Regular cardiac myocyte (primary cell): ENCODE results near the gene KRTAP9-6. TPM values are rescaled to one million over a fixed set of nuclear protein-coding genes. Genes with fewer than 3 reads are reported as not detected.

Experiments used
- total RNA-seq: library from RNA; depleted of rRNA; stranded (reverse); fragments of >200 nt; gene quantifications from 2 replicates; pipeline ENCODE4 v1.2.3, GENCODE V29; 2014

KRTAP9-6 gene
- total RNA-seq: not detected in 2 replicates

GRCh38 chr17:41265078-41265477 lies at the start of gene KRTAP9-6:
KRTAP9-6 (plus strand) TSS chr17:41265378; CDS start chr17:41265378, 0 bp downstream.

GRCh38 chr17:41226598-41227095 lies 38.5 kb upstream of the KRTAP9-6 start, which contains the start of gene KRTAP9-2:
KRTAP9-2 (plus strand) TSS chr17:41226648; CDS start chr17:41226655, 7 bp downstream.

DNA sequence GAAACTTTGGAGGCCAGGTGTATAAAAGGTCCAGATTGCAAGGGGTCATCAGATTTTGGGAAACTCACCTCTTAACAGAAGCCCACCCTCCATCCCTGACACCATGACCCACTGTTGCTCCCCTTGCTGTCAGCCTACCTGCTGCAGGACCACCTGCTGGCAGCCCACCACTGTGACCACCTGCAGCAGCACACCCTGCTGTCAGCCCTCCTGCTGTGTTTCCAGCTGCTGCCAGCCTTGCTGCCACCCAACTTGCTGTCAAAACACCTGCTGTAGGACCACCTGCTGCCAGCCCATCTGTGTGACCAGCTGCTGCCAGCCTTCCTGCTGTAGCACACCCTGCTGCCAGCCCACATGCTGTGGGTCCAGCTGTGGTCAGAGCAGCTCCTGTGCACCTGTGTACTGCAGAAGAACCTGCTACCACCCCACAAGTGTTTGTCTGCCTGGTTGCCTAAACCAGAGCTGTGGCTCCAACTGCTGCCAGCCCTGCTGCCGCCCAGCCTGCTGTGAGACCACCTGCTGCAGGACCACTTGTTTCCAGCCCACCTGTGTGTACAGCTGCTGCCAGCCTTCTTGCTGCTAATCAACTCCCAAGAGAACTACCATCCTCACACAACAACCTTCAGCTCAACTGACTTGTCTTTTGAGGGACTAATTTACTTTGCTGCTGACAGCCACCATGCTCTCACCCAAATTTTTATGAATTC lies 32.6 kb upstream of the KRTAP9-6 start, which contains the start of gene KRTAP9-3:
Gene KRTAP9-3, plus strand, starts transcription at position 51 of the 707 bp plus-strand sequence. Its CDS starts 53 bp downstream, at position 104.

GRCh38 chr17:41237949-41238437 lies 27.2 kb upstream of the KRTAP9-6 start, which contains the start of gene KRTAP9-8:
KRTAP9-8 (plus strand) TSS chr17:41237999; CDS start chr17:41238052, 53 bp downstream.

GRCh38 chr17:41249637-41250240 lies 15.4 kb upstream of the KRTAP9-6 start, which contains the start of gene KRTAP9-4:
KRTAP9-4 (plus strand) TSS chr17:41249687; CDS start chr17:41249721, 34 bp downstream.

GRCh38 chr17:41255381-41256290 lies 9.5 kb upstream of the KRTAP9-6 start, which contains the start of gene KRTAP9-9:
KRTAP9-9 (plus strand) TSS chr17:41255384.

GRCh38 chr17:41275648-41276190 lies 10.5 kb downstream of the KRTAP9-6 start, which contains the start of gene KRTAP9-7:
KRTAP9-7 (plus strand) TSS chr17:41275698; CDS start chr17:41275698, 0 bp downstream.

GRCh38 chr17:41301916-41302901 lies 37.0 kb downstream of the KRTAP9-6 start, which contains the start of gene KRTAP29-1:
KRTAP29-1 (minus strand) TSS chr17:41302851; CDS start chr17:41302851, 0 bp downstream.

GRCh38 chr17:41308918-41309359 lies 43.8 kb downstream of the KRTAP9-6 start, which contains the start of gene KRTAP16-1:
KRTAP16-1 (minus strand) TSS chr17:41309309; CDS start chr17:41309253, 56 bp downstream.

DNA sequence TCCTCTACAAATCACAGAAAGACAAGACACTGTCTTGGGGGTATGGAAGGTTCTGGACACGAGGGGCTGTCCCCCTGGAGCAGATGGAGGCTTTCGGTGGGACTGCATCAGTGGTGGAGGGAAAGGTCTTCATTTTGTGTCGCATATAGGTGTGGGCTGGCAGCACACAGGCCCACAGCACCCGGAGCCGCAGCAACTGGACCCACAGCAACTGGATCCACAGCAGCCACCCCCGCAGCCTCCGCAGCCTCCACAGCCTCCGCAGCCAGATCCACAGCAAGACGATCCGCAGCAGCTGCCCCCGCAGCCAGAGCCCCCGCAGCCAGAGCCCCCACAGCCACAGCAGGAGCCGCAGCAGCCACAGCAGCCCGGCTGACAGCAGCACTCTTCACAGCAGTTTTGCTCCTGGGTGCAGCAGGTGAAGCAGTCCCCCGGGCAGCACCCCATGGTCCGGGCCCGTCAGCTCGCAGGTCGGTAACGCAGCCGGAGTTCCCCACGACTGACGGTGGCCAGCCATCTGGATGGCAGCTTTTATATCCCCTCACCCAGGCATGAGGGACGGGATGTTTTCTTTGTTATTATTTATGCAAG lies 50.1 kb downstream of the KRTAP9-6 start, which contains the start of gene KRTAP17-1:
Gene KRTAP17-1, minus strand, starts transcription at position 507 of the 591 bp plus-strand sequence. Its CDS starts 60 bp downstream, at position 447.

Other genes starting within 250 kb of the KRTAP9-6 start
- gene KRTAP1-5, start 238.2 kb upstream of the KRTAP9-6 start, total RNA-seq: 1.9 and 5.1 TPM in 2 replicates
- gene KRTAP1-4, start 235.2 kb upstream of the KRTAP9-6 start, total RNA-seq: not detected in 2 replicates
- gene KRTAP1-3, start 230.5 kb upstream of the KRTAP9-6 start, total RNA-seq: not detected in 2 replicates
- under 0.01 TPM in 1 of 2 replicates, not detected in the other for gene KRTAP1-1, start 223.9 kb upstream of the KRTAP9-6 start, total RNA-seq
- gene KRTAP2-1, start 218.1 kb upstream of the KRTAP9-6 start, total RNA-seq: not detected in 2 replicates
- gene KRTAP2-2, start 210.1 kb upstream of the KRTAP9-6 start, total RNA-seq: not detected in 2 replicates
- gene KRTAP2-3, start 205.3 kb upstream of the KRTAP9-6 start, total RNA-seq: under 0.01 and 0.77 TPM in 2 replicates
- gene KRTAP2-4, start 199.5 kb upstream of the KRTAP9-6 start, total RNA-seq: 0.28 TPM in 1 of 2 replicates, not detected in the other
- not detected in 2 replicates for gene KRTAP4-7, start 181.2 kb upstream of the KRTAP9-6 start, total RNA-seq
- gene KRTAP4-8, start 167.2 kb upstream of the KRTAP9-6 start, total RNA-seq: not detected in 2 replicates
- not detected in 2 replicates for gene KRTAP4-16, start 163.2 kb upstream of the KRTAP9-6 start, total RNA-seq
- not detected in 2 replicates for gene KRTAP4-9, start 160.0 kb upstream of the KRTAP9-6 start, total RNA-seq
- gene KRTAP4-11, start 147.0 kb upstream of the KRTAP9-6 start, total RNA-seq: not detected in 2 replicates
- not detected in 2 replicates for gene KRTAP4-12, start 141.2 kb upstream of the KRTAP9-6 start, total RNA-seq
- not detected in 2 replicates for gene KRTAP4-6, start 124.8 kb upstream of the KRTAP9-6 start, total RNA-seq
- gene KRTAP4-5, start 115.6 kb upstream of the KRTAP9-6 start, total RNA-seq: not detected in 2 replicates
- not detected in 2 replicates for gene KRTAP4-4, start 104.6 kb upstream of the KRTAP9-6 start, total RNA-seq
- not detected in 2 replicates for gene KRTAP4-3, start 97.2 kb upstream of the KRTAP9-6 start, total RNA-seq
- gene KRTAP4-2, start 87.2 kb upstream of the KRTAP9-6 start, total RNA-seq: not detected in 2 replicates
- not detected in 2 replicates for gene KRTAP4-1, start 80.5 kb upstream of the KRTAP9-6 start, total RNA-seq
- gene KRTAP9-1, start 75.5 kb upstream of the KRTAP9-6 start, total RNA-seq: not detected in 2 replicates
- gene KRTAP9-2, start 38.7 kb upstream of the KRTAP9-6 start, total RNA-seq: not detected in 2 replicates
- not detected in 2 replicates for gene KRTAP9-3, start 32.9 kb upstream of the KRTAP9-6 start, total RNA-seq
- gene KRTAP9-8, start 27.4 kb upstream of the KRTAP9-6 start, total RNA-seq: not detected in 2 replicates
- not detected in 2 replicates for gene KRTAP9-4, start 15.7 kb upstream of the KRTAP9-6 start, total RNA-seq
- not detected in 2 replicates for gene KRTAP9-9, start 10.0 kb upstream of the KRTAP9-6 start, total RNA-seq
- gene KRTAP9-7, start 10.3 kb downstream of the KRTAP9-6 start, total RNA-seq: not detected in 2 replicates
- not detected in 2 replicates for gene KRTAP29-1, start 37.5 kb downstream of the KRTAP9-6 start, total RNA-seq
- not detected in 2 replicates for gene KRTAP16-1, start 43.9 kb downstream of the KRTAP9-6 start, total RNA-seq
- not detected in 2 replicates for gene KRTAP17-1, start 50.3 kb downstream of the KRTAP9-6 start, total RNA-seq
- gene KRT33A, start 85.5 kb downstream of the KRTAP9-6 start, total RNA-seq: not detected in 2 replicates
- under 0.01 TPM in 2 replicates for gene KRT33B, start 104.4 kb downstream of the KRTAP9-6 start, total RNA-seq
- 2.0 and 2.9 TPM in 2 replicates for gene KRT34, start 116.9 kb downstream of the KRTAP9-6 start, total RNA-seq
- gene KRT31, start 132.2 kb downstream of the KRTAP9-6 start, total RNA-seq: not detected in 2 replicates
- not detected in 2 replicates for gene KRT37, start 159.2 kb downstream of the KRTAP9-6 start, total RNA-seq
- gene KRT38, start 175.6 kb downstream of the KRTAP9-6 start, total RNA-seq: not detected in 2 replicates
- gene KRT32, start 202.0 kb downstream of the KRTAP9-6 start, total RNA-seq: not detected in 2 replicates
- not detected in 2 replicates for gene KRT35, start 215.8 kb downstream of the KRTAP9-6 start, total RNA-seq
- not detected in 2 replicates for gene KRT36, start 224.5 kb downstream of the KRTAP9-6 start, total RNA-seq
- 0.58 TPM in 1 of 2 replicates, not detected in the other for gene KRT13, start 240.2 kb downstream of the KRTAP9-6 start, total RNA-seq